HepG2 (cell line): ENCODE data around the gene VEPH1. TPM values are rescaled to one million over a fixed set of nuclear protein-coding genes. Genes with fewer than 3 reads are reported as not detected.

Experiments
- ATAC-seq: fragments of 200-7000 bp; cut with Tn5 transposase; 3 replicates; pipeline ENCODE4 v1.9.1; 2020; ENCODE audit warnings: mild to moderate bottlenecking, moderate library complexity
- BruUV-seq: library from RNA; stranded (reverse); fragments of 400-500 nt; replicated peaks from 2 replicates; lab custom pipeline; 2021; lab: Mats Ljungman, UMichigan
- CTCF ChIA-PET: fragments of 300-600 bp; formaldehyde crosslinking; extraction: SDS; loops from one replicate; lab custom pipeline; 2021; ENCODE audit warnings: low total read pairs, inconsistent platforms, low intra/inter-chr PET ratio; lab: Yijun Ruan, JAX
- POLR2A ChIA-PET: fragments of 350-600 bp; sonication (Branson Sonifier 250); formaldehyde crosslinking; loops from one replicate; lab custom pipeline; 2020; ENCODE audit warnings: antibody characterized with exemption, inconsistent platforms; lab: Yijun Ruan, JAX
- DNase-seq: peaks from one replicate; pipeline ENCODE4 v3.0.0-alpha.2; 2015; ENCODE audit warnings: low spot score
- FAIRE-seq: peaks from 3 replicates; lab custom pipeline; 2011; peaks lifted over from hg19 to GRCh38; lab: Jason Lieb, UNC
- H2AFZ ChIP-seq: one replicate; pipeline ENCODE4 v1.6.1; 2011; ENCODE audit warnings: low read length, inconsistent platforms
- H3K27ac ChIP-seq: fragments of 300-600 bp; 3 replicates; pipeline ENCODE4 v1.8.0; 2011; ENCODE audit warnings: mixed run types, mild to moderate bottlenecking, mixed read lengths, low read length, inconsistent platforms; ENCODE audit not compliant: insufficient read depth; ENCODE audit errors: extremely low read length
- H3K27me3 ChIP-seq, 2 experiments: fragments of 200-600 bp in 1 of 2; 2 replicates in 1 of 2; 3 replicates in 1 of 2; pipeline versions ENCODE4 v1.6.0 to v1.8.0; 2011; ENCODE audit warnings: low read length in 2 of 2, mild to moderate bottlenecking in 2 of 2, moderate library complexity in 2 of 2, inconsistent platforms in 1 of 2; ENCODE audit not compliant: insufficient read depth in 2 of 2, control insufficient read depth in 1 of 2
- H3K36me3 ChIP-seq, 2 experiments: fragments of 200-600 bp in 1 of 2; replicated peaks in 1 of 2; 2 replicates in 1 of 2; 3 replicates in 1 of 2; pipeline versions ENCODE4 v1.5.1 to v1.8.0; 2011; ENCODE audit warnings: low read length in 2 of 2, inconsistent platforms in 1 of 2; ENCODE audit not compliant: insufficient read depth in 2 of 2, control insufficient read depth in 1 of 2
- H3K4me1 ChIP-seq: 2 replicates; pipeline ENCODE4 v1.5.1; 2012; ENCODE audit warnings: low read length, inconsistent platforms; ENCODE audit not compliant: insufficient read depth
- H3K4me2 ChIP-seq: 2 replicates; pipeline ENCODE4 v1.6.0; 2011; ENCODE audit warnings: low read depth, low read length, inconsistent platforms
- H3K4me3 ChIP-seq, 3 experiments: fragments of 200-600 bp in 1 of 3; sonication (generic), shearing (Covaris generic) in 1 of 3; replicated peaks in 1 of 3; 2 replicates each; pipeline ENCODE4 v1.5.1; 2011 to 2016; ENCODE audit warnings: low read length in 3 of 3, inconsistent platforms in 2 of 3, low read depth in 2 of 3, mild to moderate bottlenecking in 2 of 3, control low read depth in 1 of 3, mixed read lengths in 1 of 3; ENCODE audit not compliant: insufficient read depth in 1 of 3
- H3K79me2 ChIP-seq: one replicate; pipeline ENCODE4 v1.6.1; 2011; ENCODE audit warnings: low read length, inconsistent platforms; ENCODE audit not compliant: insufficient read depth
- H3K9ac ChIP-seq: 2 replicates; pipeline ENCODE4 v1.6.0; 2011; ENCODE audit warnings: mild to moderate bottlenecking, low read depth, low read length, inconsistent platforms; ENCODE audit not compliant: insufficient read depth
- H3K9me3 ChIP-seq: 2 replicates; pipeline ENCODE4 v1.5.1; 2012; ENCODE audit warnings: mild to moderate bottlenecking, low read length
- H4K20me1 ChIP-seq: 2 replicates; pipeline ENCODE4 v1.6.0; 2011; ENCODE audit warnings: inconsistent platforms, mild to moderate bottlenecking, low read length, moderate library complexity; ENCODE audit not compliant: insufficient read depth
- GPN1 ChIP-seq: sonication (generic); formaldehyde crosslinking; IDR thresholded peaks from 2 replicates; pipeline ENCODE4 v1.5.1; 2020; ENCODE audit warnings: missing genetic modification reagents, borderline replicate concordance
- NFE2 ChIP-seq: sonication (generic); formaldehyde crosslinking; IDR thresholded peaks from 2 replicates; pipeline ENCODE4 v1.4.0; 2020; ENCODE audit warnings: missing genetic modification reagents
- ONECUT2 ChIP-seq: sonication (generic); formaldehyde crosslinking; IDR thresholded peaks from 2 replicates; pipeline ENCODE4 v1.4.0; 2020; ENCODE audit warnings: missing genetic modification reagents
- PBX2 ChIP-seq: IDR thresholded peaks from 2 replicates; pipeline ENCODE4 v1.6.1; 2016; ENCODE audit warnings: control low read depth
- SALL2 ChIP-seq: sonication (generic); formaldehyde crosslinking; IDR thresholded peaks from 2 replicates; pipeline ENCODE4 v1.8.1; 2023; ENCODE audit warnings: mild to moderate bottlenecking, missing genetic modification reagents, inconsistent platforms
- SIN3A ChIP-seq: IDR thresholded peaks from 2 replicates; pipeline ENCODE4 v1.6.1; 2011; ENCODE audit warnings: low read depth, mild to moderate bottlenecking, control low read depth, low read length, borderline replicate concordance
- SKI ChIP-seq: fragments of 450-650 bp; IDR thresholded peaks from one replicate; pipeline ENCODE4 v1.6.1; 2018; ENCODE audit warnings: mild to moderate bottlenecking; ENCODE audit not compliant: partially characterized antibody
- SMARCE1 ChIP-seq: fragments of 450-650 bp; IDR thresholded peaks from 2 replicates; pipeline ENCODE4 v1.6.1; 2017; ENCODE audit warnings: borderline replicate concordance
- TARDBP ChIP-seq: sonication (generic); formaldehyde crosslinking; IDR thresholded peaks from 2 replicates; pipeline ENCODE4 v1.8.0; 2022; ENCODE audit warnings: mild to moderate bottlenecking, missing genetic modification reagents
- ZBTB2 ChIP-seq: sonication (generic); formaldehyde crosslinking; IDR thresholded peaks from 2 replicates; pipeline ENCODE4 v1.8.0; 2022; ENCODE audit warnings: low read depth, missing genetic modification reagents
- ZBTB21 ChIP-seq: sonication (generic); formaldehyde crosslinking; IDR thresholded peaks from 2 replicates; pipeline ENCODE4 v1.4.0; 2020; ENCODE audit warnings: missing genetic modification reagents
- ZNF709 ChIP-seq: sonication (generic); formaldehyde crosslinking; IDR thresholded peaks from 2 replicates; pipeline ENCODE4 v1.5.0; 2020; ENCODE audit warnings: mild to moderate bottlenecking, missing genetic modification reagents
- ZSCAN30 ChIP-seq: sonication (generic); formaldehyde crosslinking; IDR thresholded peaks from 2 replicates; pipeline ENCODE4 v1.5.0; 2020; ENCODE audit warnings: mild to moderate bottlenecking, missing genetic modification reagents
- WGBS: methylation state at CpG from one replicate; pipeline ENCODE4 v1.1.6; 2017; ENCODE audit warnings: low lambda C conversion rate; 5-methylcytosine and 5-hydroxymethylcytosine counted together
- in situ Hi-C: cut with HindIII; loops from 2 replicates; pipeline ENCODE4 v1.10.0; 2017; ENCODE audit warnings: low pct_unique_long_range_greater_than_20kb; ENCODE audit not compliant: extremely low pct_ligation_motif_present
- intact Hi-C: fragments of 100-400 bp; cut with micrococcal nuclease; formaldehyde crosslinking; loops from one replicate; pipeline ENCODE4 v1.10.0; 2022; ENCODE audit not compliant: unreplicated experiment
- polyA plus RNA-seq, 8 experiments: library from polyadenylated mRNA; depleted of rRNA in 3 of 8; stranded (reverse) in 7 of 8; unstranded in 1 of 8; fragments of >200 nt; fragmentation: Illumina TruSeq in 4 of 8; extraction: Trizol in 4 of 8; gene quantifications; 2 replicates each; pipeline versions ENCODE4 v1.2.1 to v1.2.3, GENCODE V29; 2011 to 2016; ENCODE audit warnings: low read depth in 4 of 8, missing spikeins in 1 of 8, mixed read lengths in 1 of 8; ENCODE audit not compliant: insufficient read depth in 1 of 8
- total RNA-seq, 5 experiments: library from RNA; depleted of rRNA; stranded (reverse); fragments of >200 nt; fragmentation: Illumina TruSeq; extraction: Trizol; gene quantifications; 2 replicates each; pipeline ENCODE4 v1.2.3, GENCODE V29; 2016; ENCODE audit warnings: low read depth in 1 of 5

Gene VEPH1
- total and polyA plus RNA-seq, 2 of the 13 experiments (the other 11 are each of a cell fraction or from before 2014, with no cell fraction given): not detected

- H3K4me2 ChIP-seq: peak overlapping the region; percentile 59
- 34% methylated on average over 22 of the region's 22 CpGs for WGBS
- H2AFZ ChIP-seq: no peak overlapping the region
- no peak overlapping the region for H3K9ac ChIP-seq
- no peak for TF ChIP-seq SALL2 (CRISPR knock-in tag)
- TF ChIP-seq SKI: no peak
- no peak for TF ChIP-seq SMARCE1
- TF ChIP-seq GPN1 (CRISPR knock-in tag): no peak
- TF ChIP-seq SIN3A: no peak
- TF ChIP-seq ZNF709 (CRISPR knock-in tag): no peak
- no peak for TF ChIP-seq TARDBP
- TF ChIP-seq ZBTB21 (CRISPR knock-in tag): no peak
- no peak for TF ChIP-seq ZBTB2 (CRISPR knock-in tag)
- no peak for TF ChIP-seq ONECUT2
- TF ChIP-seq ZSCAN30: no peak
- TF ChIP-seq NFE2 (CRISPR knock-in tag): no peak
- TF ChIP-seq PBX2 (CRISPR knock-in tag): no peak
- H3K4me1 ChIP-seq: peaks cover 15% of the 10 kb centered on the region; the same call in 1 of the 2 replicates
- no peaks in the 10 kb centered on the region for H3K79me2 ChIP-seq
- ChIA-PET POLR2A (no interaction called here), CTCF (no interaction called here)
- DNase-seq: no peak
- no peak for FAIRE-seq
- BruUV-seq: no TSS peak
- intact Hi-C loops (no loop called here), in situ Hi-C loops (no loop called here)
- H3K27me3 ChIP-seq: peaks cover 4 to 26% of the 10 kb centered on the region in 2 experiments; a peak in 4 of 5 replicates
- H3K27ac ChIP-seq: no peak overlapping the region
- no peak for ATAC-seq
- peak overlapping the region in 2 of 3 experiments; percentile 12 to 52; a peak in 1 of 6 replicates for H3K4me3 ChIP-seq
- H3K9me3 ChIP-seq: no peaks in the 10 kb centered on the region
- no peaks in the 10 kb centered on the region for H4K20me1 ChIP-seq
- no peaks in the 10 kb centered on the region for H3K36me3 ChIP-seq
Observed at GRCh38 chr3:157438194-157438730, 65.0 kb downstream of the VEPH1 start.
